CD4-positive, CD25-positive, alpha-beta regulatory T cell (primary cell): Measurements from ENCODE around the gene DACT1. TPM values are rescaled to one million over a fixed set of nuclear protein-coding genes. Genes with fewer than 3 reads are reported as not detected.

Experiments used
- ATAC-seq, 2 donors: fragments of 150-1000 bp; cut with Tn5 transposase; one replicate each; pipeline ENCODE4 v1.10.0; 2021; ENCODE audit warnings: low read depth in 2 of 2, moderate number of reproducible peaks in 2 of 2, moderate library complexity in 1 of 2
- DNase-seq, 3 donors: peaks; one replicate each; pipeline versions ENCODE4 v3.0.0 to v3.0.0-alpha.2; 2012 to 2022; ENCODE audit warnings: mixed read lengths in 1 of 3
- H3K27ac ChIP-seq: one replicate; pipeline ENCODE4 v1.7.0; 2013; ENCODE audit warnings: mild to moderate bottlenecking, low read length; ENCODE audit not compliant: insufficient read depth, poor library complexity, severe bottlenecking
- H3K27me3 ChIP-seq: one replicate; pipeline ENCODE4 v1.7.0; 2013; ENCODE audit warnings: low read length; ENCODE audit not compliant: control insufficient read depth, insufficient read depth
- H3K36me3 ChIP-seq: one replicate; pipeline ENCODE4 v1.7.0; 2013; ENCODE audit warnings: mild to moderate bottlenecking, low read length, moderate library complexity; ENCODE audit not compliant: control insufficient read depth, insufficient read depth
- H3K4me1 ChIP-seq: 2 replicates; pipeline ENCODE4 v1.7.0; 2013; ENCODE audit warnings: mild to moderate bottlenecking, low read length; ENCODE audit not compliant: insufficient read depth, control insufficient read depth, poor library complexity, severe bottlenecking
- H3K4me3 ChIP-seq: one replicate; pipeline ENCODE4 v1.7.0; 2013; ENCODE audit warnings: low read depth, mild to moderate bottlenecking, low read length, moderate library complexity
- H3K9me3 ChIP-seq, 2 experiments: 1 replicate in 1 of 2; 2 replicates in 1 of 2; pipeline ENCODE4 v1.7.0; 2013; ENCODE audit warnings: low read length in 2 of 2, mild to moderate bottlenecking in 1 of 2, moderate library complexity in 1 of 2; ENCODE audit not compliant: control insufficient read depth in 2 of 2
- H3K27ac Mint-ChIP-seq, 3 donors: one replicate each; pipeline ENCODE4 v1.8.0; 2020 to 2022; ENCODE audit warnings: mild to moderate bottlenecking in 3 of 3, mixed read lengths in 3 of 3, moderate library complexity in 2 of 3
- H3K27me3 Mint-ChIP-seq: one replicate; pipeline ENCODE4 v1.8.0; 2022; ENCODE audit warnings: mild to moderate bottlenecking, mixed read lengths
- H3K36me3 Mint-ChIP-seq: one replicate; pipeline ENCODE4 v1.8.0; 2020; ENCODE audit warnings: mixed read lengths
- H3K4me1 Mint-ChIP-seq, 4 donors: one replicate each; pipeline ENCODE4 v1.8.0; 2020 to 2022; ENCODE audit warnings: mixed read lengths in 4 of 4, mild to moderate bottlenecking in 1 of 4
- H3K4me3 Mint-ChIP-seq, 4 donors: one replicate each; pipeline ENCODE4 v1.8.0; 2020 to 2022; ENCODE audit warnings: mild to moderate bottlenecking in 4 of 4, mixed read lengths in 4 of 4, moderate library complexity in 3 of 4
- H3K9me3 Mint-ChIP-seq, 7 donors: one replicate each; pipeline ENCODE4 v1.8.0; 2020 to 2022; ENCODE audit warnings: mixed read lengths in 7 of 7, mild to moderate bottlenecking in 3 of 7, moderate library complexity in 2 of 7
- polyA plus RNA-seq, 4 donors: library from polyadenylated mRNA; unstranded; fragments of 300-500 nt; fragmentation: Illumina TruSeq; gene quantifications; one replicate each; pipeline ENCODE4 v1.2.3, GENCODE V29; 2021
- total RNA-seq: library from RNA; stranded (reverse); gene quantifications from one replicate; pipeline ENCODE4 v1.2.3, GENCODE V29; 2022

Gene DACT1
- total and polyA plus RNA-seq, 5 donors from 2014 or later = 0.07 to 2.0 (median 0.23) TPM; not detected in 1

- Mint-ChIP-seq H3K27ac (no peak overlapping the region), H3K36me3 (no peaks in the 10 kb centered on the region), H3K9me3 (peaks cover 0 to 1% (median 0%) of the 10 kb centered on the region in 7 donors), H3K27me3 (peaks cover 28% of the 10 kb centered on the region), H3K4me1 (no peaks in the 10 kb centered on the region), H3K4me3 (no peak overlapping the region)
- Histone ChIP-seq H3K4me1 (no peaks in the 10 kb centered on the region), H3K4me3 (no peak overlapping the region), H3K27me3 (peaks cover 3% of the 10 kb centered on the region), H3K36me3 (no peaks in the 10 kb centered on the region), H3K9me3 (no peaks in the 10 kb centered on the region), H3K27ac (no peak overlapping the region)
- ATAC-seq (no peak), DNase-seq (no peak)
Observed at GRCh38 chr14:58669556-58670200, 31.9 kb downstream of the DACT1 start.

GRCh38 chr14:58671024-58671423 lies 33.3 kb downstream of the DACT1 start:
- no peak overlapping the region for H3K4me3 ChIP-seq

GRCh38 chr14:58671436-58671835 lies 33.7 kb downstream of the DACT1 start:
- DNase-seq = no peak
- H3K27me3 Mint-ChIP-seq = peaks cover 28% of the 10 kb centered on the region
- H3K27ac Mint-ChIP-seq = no peak overlapping the region
- no peak for ATAC-seq
- Histone ChIP-seq H3K36me3 (no peaks in the 10 kb centered on the region), H3K4me3 (no peak overlapping the region), H3K27ac (no peak overlapping the region), H3K9me3 (no peaks in the 10 kb centered on the region), H3K4me1 (no peaks in the 10 kb centered on the region), H3K27me3 (no peaks in the 10 kb centered on the region)
- H3K4me1 Mint-ChIP-seq = no peaks in the 10 kb centered on the region
- peaks cover 0 to 1% (median 0%) of the 10 kb centered on the region in 7 donors for H3K9me3 Mint-ChIP-seq
- no peaks in the 10 kb centered on the region for H3K36me3 Mint-ChIP-seq
- no peak overlapping the region for H3K4me3 Mint-ChIP-seq

More at GRCh38 chr14:58671024-58671423, 33.3 kb downstream of the DACT1 start:
- H3K4me1 Mint-ChIP-seq = no peaks in the 10 kb centered on the region
- H3K4me3 Mint-ChIP-seq = no peak overlapping the region
- no peaks in the 10 kb centered on the region for H3K9me3 ChIP-seq
- peaks cover 0 to 1% (median 0%) of the 10 kb centered on the region in 7 donors for H3K9me3 Mint-ChIP-seq
- ATAC-seq (no peak), DNase-seq (no peak)
- H3K27ac ChIP-seq = no peak overlapping the region
- no peaks in the 10 kb centered on the region for H3K36me3 Mint-ChIP-seq
- H3K27me3 Mint-ChIP-seq = peaks cover 28% of the 10 kb centered on the region
- no peaks in the 10 kb centered on the region for H3K27me3 ChIP-seq
- no peak overlapping the region for H3K27ac Mint-ChIP-seq
- no peaks in the 10 kb centered on the region for H3K4me1 ChIP-seq
- H3K36me3 ChIP-seq = no peaks in the 10 kb centered on the region

GRCh38 chr14:58673722-58674121 lies 36.0 kb downstream of the DACT1 start:
- H3K9me3 ChIP-seq = no peaks in the 10 kb centered on the region
- Mint-ChIP-seq H3K4me1 (no peaks in the 10 kb centered on the region), H3K4me3 (no peak overlapping the region), H3K27ac (peak overlapping the region in 1 of 3 donors; percentile 45), H3K27me3 (peaks cover 18% of the 10 kb centered on the region), H3K36me3 (no peaks in the 10 kb centered on the region), H3K9me3 (no peaks in the 10 kb centered on the region)
- no peak for DNase-seq
- no peaks in the 10 kb centered on the region for H3K4me1 ChIP-seq
- H3K4me3 ChIP-seq = no peak overlapping the region
- no peaks in the 10 kb centered on the region for H3K36me3 ChIP-seq
- no peak overlapping the region for H3K27ac ChIP-seq
- no peak for ATAC-seq
- H3K27me3 ChIP-seq = no peaks in the 10 kb centered on the region

- H3K4me3 ChIP-seq = no peak overlapping the region
- H3K4me3 Mint-ChIP-seq = no peak overlapping the region
- no peaks in the 10 kb centered on the region for H3K9me3 ChIP-seq
- ATAC-seq = no peak
- no peak overlapping the region for H3K27ac Mint-ChIP-seq
- H3K36me3 Mint-ChIP-seq = no peaks in the 10 kb centered on the region
- no peaks in the 10 kb centered on the region for H3K9me3 Mint-ChIP-seq
- no peaks in the 10 kb centered on the region for H3K4me1 ChIP-seq
- H3K36me3 ChIP-seq = no peaks in the 10 kb centered on the region
- DNase-seq = no peak
- no peaks in the 10 kb centered on the region for H3K4me1 Mint-ChIP-seq
- H3K27ac ChIP-seq = no peak overlapping the region
- H3K27me3 ChIP-seq = no peaks in the 10 kb centered on the region
- H3K27me3 Mint-ChIP-seq = peaks cover 13% of the 10 kb centered on the region
Observed at GRCh38 chr14:58677001-58677400, 39.2 kb downstream of the DACT1 start.

GRCh38 chr14:58677517-58677916 lies 39.8 kb downstream of the DACT1 start:
- ATAC-seq (no peak), DNase-seq (no peak)
- no peak overlapping the region for H3K27ac Mint-ChIP-seq
- Histone ChIP-seq H3K4me1 (no peaks in the 10 kb centered on the region), H3K27me3 (no peaks in the 10 kb centered on the region), H3K4me3 (no peak overlapping the region), H3K9me3 (no peaks in the 10 kb centered on the region), H3K36me3 (no peaks in the 10 kb centered on the region), H3K27ac (no peak overlapping the region)
- no peaks in the 10 kb centered on the region for H3K36me3 Mint-ChIP-seq
- H3K27me3 Mint-ChIP-seq = peaks cover 11% of the 10 kb centered on the region
- no peak overlapping the region for H3K4me3 Mint-ChIP-seq
- H3K4me1 Mint-ChIP-seq = no peaks in the 10 kb centered on the region
- no peaks in the 10 kb centered on the region for H3K9me3 Mint-ChIP-seq

- no peak overlapping the region for H3K4me3 Mint-ChIP-seq
- ATAC-seq = no peak
Observed at GRCh38 chr14:58677996-58678395, 40.2 kb downstream of the DACT1 start.

GRCh38 chr14:58680698-58681097 lies 42.9 kb downstream of the DACT1 start:
- H3K27me3 ChIP-seq = no peaks in the 10 kb centered on the region
- no peaks in the 10 kb centered on the region for H3K9me3 ChIP-seq
- no peaks in the 10 kb centered on the region for H3K4me1 ChIP-seq
- no peak for DNase-seq
- no peaks in the 10 kb centered on the region for H3K36me3 Mint-ChIP-seq
- no peaks in the 10 kb centered on the region for H3K27me3 Mint-ChIP-seq
- H3K4me1 Mint-ChIP-seq = no peaks in the 10 kb centered on the region
- no peak overlapping the region for H3K4me3 ChIP-seq
- H3K36me3 ChIP-seq = no peaks in the 10 kb centered on the region
- H3K27ac ChIP-seq = no peak overlapping the region
- ATAC-seq = no peak
- H3K9me3 Mint-ChIP-seq = no peaks in the 10 kb centered on the region
- no peak overlapping the region for H3K27ac Mint-ChIP-seq
- no peak overlapping the region for H3K4me3 Mint-ChIP-seq

More at GRCh38 chr14:58677996-58678395, 40.2 kb downstream of the DACT1 start:
- DNase-seq = no peak
- no peaks in the 10 kb centered on the region for H3K36me3 Mint-ChIP-seq
- H3K36me3 ChIP-seq = no peaks in the 10 kb centered on the region
- H3K9me3 ChIP-seq = no peaks in the 10 kb centered on the region
- no peak overlapping the region for H3K27ac Mint-ChIP-seq
- no peak overlapping the region for H3K4me3 ChIP-seq
- no peaks in the 10 kb centered on the region for H3K4me1 ChIP-seq
- H3K4me1 Mint-ChIP-seq = no peaks in the 10 kb centered on the region
- no peaks in the 10 kb centered on the region for H3K27me3 ChIP-seq
- peaks cover 6% of the 10 kb centered on the region for H3K27me3 Mint-ChIP-seq
- no peak overlapping the region for H3K27ac ChIP-seq
- no peaks in the 10 kb centered on the region for H3K9me3 Mint-ChIP-seq
